DOHH2 (cell line): ENCODE data around the gene TPCN1.

ENCODE experiments used
- H3F3A ChIP-seq: fragments of 200-600 bp; sonication (generic), shearing (Covaris generic); 2 replicates; pipeline ENCODE4 v1.6.0; 2016; ENCODE audit warnings: antibody characterized with exemption, mild to moderate bottlenecking; ENCODE audit not compliant: control insufficient read depth, insufficient read depth
- H3K27ac ChIP-seq: fragments of 200-600 bp; sonication (generic); 2 replicates; pipeline ENCODE4 v1.5.1; 2014; ENCODE audit warnings: low read depth, mild to moderate bottlenecking, low read length, moderate library complexity
- H3K27me3 ChIP-seq: fragments of 200-600 bp; sonication (generic); 2 replicates; pipeline ENCODE4 v1.6.1; 2014; ENCODE audit warnings: mild to moderate bottlenecking, low read length, mixed read lengths; ENCODE audit not compliant: control insufficient read depth
- H3K36me3 ChIP-seq: fragments of 200-600 bp; sonication (generic); 2 replicates; pipeline ENCODE4 v1.6.1; 2014; ENCODE audit warnings: mild to moderate bottlenecking, low read length, moderate library complexity, mixed read lengths; ENCODE audit not compliant: control insufficient read depth
- H3K4me1 ChIP-seq: fragments of 200-600 bp; sonication (generic); 2 replicates; pipeline ENCODE4 v1.6.1; 2014; ENCODE audit warnings: mild to moderate bottlenecking, low read length, mixed read lengths; ENCODE audit not compliant: control insufficient read depth
- H3K4me2 ChIP-seq: fragments of 200-600 bp; sonication (generic); 2 replicates; pipeline ENCODE4 v1.6.0; 2014; ENCODE audit warnings: mild to moderate bottlenecking, low read length, moderate library complexity
- H3K4me3 ChIP-seq: fragments of 200-600 bp; sonication (generic); 2 replicates; pipeline ENCODE4 v1.5.1; 2014; ENCODE audit warnings: mild to moderate bottlenecking, low read length, mixed read lengths
- H3K79me2 ChIP-seq: fragments of 200-600 bp; sonication (generic); 2 replicates; pipeline ENCODE4 v1.6.1; 2014; ENCODE audit warnings: mild to moderate bottlenecking, low read length, mixed read lengths; ENCODE audit not compliant: control insufficient read depth
- H3K9me2 ChIP-seq: fragments of 200-600 bp; sonication (generic); replicated peaks from 2 replicates; pipeline ENCODE4 v1.6.1; 2014; ENCODE audit warnings: mild to moderate bottlenecking, low read length, mixed read lengths; ENCODE audit not compliant: control insufficient read depth
- H3K9me3 ChIP-seq: fragments of 200-600 bp; sonication (generic); 2 replicates; pipeline ENCODE4 v1.6.1; 2014; ENCODE audit warnings: antibody characterized with exemption, low read length, mixed read lengths; ENCODE audit not compliant: control insufficient read depth, insufficient read depth
- H4K20me1 ChIP-seq: fragments of 200-600 bp; sonication (generic); 2 replicates; pipeline ENCODE4 v1.6.0; 2014; ENCODE audit warnings: low read depth, mild to moderate bottlenecking, antibody characterized with exemption, low read length, moderate library complexity; ENCODE audit not compliant: control insufficient read depth, insufficient read depth
- EZH2phosphoT487 ChIP-seq: fragments of 200-600 bp; sonication (generic); IDR thresholded peaks from 2 replicates; pipeline ENCODE4 v1.6.1; 2017; ENCODE audit warnings: borderline replicate concordance, mild to moderate bottlenecking, antibody characterized with exemption, low read length, moderate library complexity, mixed read lengths
- TF ChIP-seq, protein P1 (sequence below): fragments of 200-600 bp; sonication (generic); IDR thresholded peaks from one replicate; pipeline ENCODE4 v1.5.1; 2014; ENCODE audit warnings: antibody characterized with exemption, mild to moderate bottlenecking, low read depth, low read length; ENCODE audit not compliant: poor library complexity, severe bottlenecking

TPCN1 gene

DNA sequence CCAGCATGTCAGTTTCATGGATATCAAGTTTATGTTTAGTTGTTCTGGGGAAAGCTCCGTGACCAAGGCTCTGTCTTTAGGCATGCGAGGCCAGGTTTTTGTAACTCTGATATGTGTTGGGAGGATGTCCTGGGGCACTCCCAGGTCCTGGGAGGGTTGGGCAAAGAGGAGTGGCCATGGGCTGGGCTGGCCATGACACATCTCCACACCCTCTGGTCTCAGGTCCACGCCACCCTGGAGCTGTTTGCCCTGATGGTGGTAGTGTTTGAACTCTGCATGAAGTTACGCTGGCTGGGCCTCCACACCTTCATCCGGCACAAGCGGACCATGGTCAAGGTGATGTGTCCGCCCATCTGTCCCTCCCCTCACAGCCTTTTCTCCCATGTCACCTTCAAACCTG, 46.4 kb downstream of the TPCN1 start:
- Histone ChIP-seq H3K9me2 (no peaks in the 10 kb centered on the region), H3K36me3 (peaks cover 74% of the 10 kb centered on the region), H3K4me1 (0 out of 2 replicates have a peak, but pooled peaks cover under 1% of the 10 kb centered on the region), H3K79me2 (peaks cover 1% of the 10 kb centered on the region), H3K27ac (no peak overlapping the region), H3K27me3 (no peaks in the 10 kb centered on the region), H3K9me3 (no peaks in the 10 kb centered on the region), H4K20me1 (no peaks in the 10 kb centered on the region), H3K4me3 (no peak overlapping the region), H3K4me2 (no peak overlapping the region), H3F3A (no peaks in the 10 kb centered on the region)
- no peak for TF ChIP-seq EZH2phosphoT487
- TF ChIP-seq, protein P1, sequence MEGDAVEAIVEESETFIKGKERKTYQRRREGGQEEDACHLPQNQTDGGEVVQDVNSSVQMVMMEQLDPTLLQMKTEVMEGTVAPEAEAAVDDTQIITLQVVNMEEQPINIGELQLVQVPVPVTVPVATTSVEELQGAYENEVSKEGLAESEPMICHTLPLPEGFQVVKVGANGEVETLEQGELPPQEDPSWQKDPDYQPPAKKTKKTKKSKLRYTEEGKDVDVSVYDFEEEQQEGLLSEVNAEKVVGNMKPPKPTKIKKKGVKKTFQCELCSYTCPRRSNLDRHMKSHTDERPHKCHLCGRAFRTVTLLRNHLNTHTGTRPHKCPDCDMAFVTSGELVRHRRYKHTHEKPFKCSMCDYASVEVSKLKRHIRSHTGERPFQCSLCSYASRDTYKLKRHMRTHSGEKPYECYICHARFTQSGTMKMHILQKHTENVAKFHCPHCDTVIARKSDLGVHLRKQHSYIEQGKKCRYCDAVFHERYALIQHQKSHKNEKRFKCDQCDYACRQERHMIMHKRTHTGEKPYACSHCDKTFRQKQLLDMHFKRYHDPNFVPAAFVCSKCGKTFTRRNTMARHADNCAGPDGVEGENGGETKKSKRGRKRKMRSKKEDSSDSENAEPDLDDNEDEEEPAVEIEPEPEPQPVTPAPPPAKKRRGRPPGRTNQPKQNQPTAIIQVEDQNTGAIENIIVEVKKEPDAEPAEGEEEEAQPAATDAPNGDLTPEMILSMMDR = no peak

DNA sequence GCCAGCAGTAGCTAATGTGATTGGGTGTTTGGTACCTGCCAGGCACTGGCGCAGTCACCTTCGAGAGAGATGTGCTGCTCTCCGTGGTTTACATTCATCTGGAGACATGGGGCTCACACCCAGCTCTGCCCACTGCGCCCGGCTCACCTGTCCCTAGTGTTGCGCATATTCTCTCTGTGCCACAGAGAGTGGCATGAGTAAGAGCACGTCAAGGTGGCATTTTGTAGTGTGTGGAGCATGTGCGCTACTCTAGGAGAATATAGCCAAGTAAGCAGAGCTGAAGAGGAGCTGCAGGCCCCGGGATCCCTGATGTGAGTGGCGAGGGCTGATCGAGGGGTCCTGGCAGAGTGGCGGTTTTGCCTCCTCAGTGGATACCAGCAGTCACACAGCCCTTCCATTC, 46.9 kb downstream of the TPCN1 start:
- no peak overlapping the region for H3K27ac ChIP-seq
- H3K9me2 ChIP-seq = no peaks in the 10 kb centered on the region
- H3K36me3 ChIP-seq = peaks cover 77% of the 10 kb centered on the region
- H3K79me2 ChIP-seq = no peaks in the 10 kb centered on the region
- TF ChIP-seq, protein P1 = no peak
- TF ChIP-seq EZH2phosphoT487 = no peak
- H3K4me2 ChIP-seq = no peak overlapping the region
- H3K27me3 ChIP-seq = no peaks in the 10 kb centered on the region
- no peak overlapping the region for H3K4me3 ChIP-seq
- no peaks in the 10 kb centered on the region for H3K9me3 ChIP-seq
- H4K20me1 ChIP-seq = no peaks in the 10 kb centered on the region
- no peaks in the 10 kb centered on the region for H3K4me1 ChIP-seq
- H3F3A ChIP-seq = no peaks in the 10 kb centered on the region

DNA sequence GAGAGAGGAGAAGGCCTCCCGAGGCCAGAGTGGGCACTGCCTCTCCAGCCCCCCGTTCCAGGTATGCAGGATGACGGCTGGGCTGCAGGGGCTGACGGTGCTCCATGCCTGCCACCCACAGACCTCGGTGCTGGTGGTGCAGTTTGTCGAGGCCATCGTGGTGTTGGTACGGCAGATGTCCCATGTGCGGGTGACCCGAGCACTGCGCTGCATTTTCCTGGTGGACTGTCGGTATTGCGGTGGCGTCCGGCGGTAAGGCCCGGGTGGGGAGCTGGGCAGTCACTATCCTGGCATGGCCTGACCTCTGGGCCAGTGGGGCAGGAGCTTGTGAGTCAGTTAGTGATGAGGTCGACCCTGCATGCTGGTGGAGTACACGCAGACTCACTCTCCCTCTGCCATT, 47.4 kb downstream of the TPCN1 start:
- Histone ChIP-seq H3K9me3 (no peaks in the 10 kb centered on the region), H3K9me2 (no peaks in the 10 kb centered on the region), H3F3A (no peaks in the 10 kb centered on the region), H3K27ac (no peak overlapping the region), H3K27me3 (no peaks in the 10 kb centered on the region), H3K79me2 (no peaks in the 10 kb centered on the region), H3K4me3 (no peak overlapping the region), H3K36me3 (peaks cover 79% of the 10 kb centered on the region), H3K4me1 (no peaks in the 10 kb centered on the region), H3K4me2 (no peak overlapping the region), H4K20me1 (no peaks in the 10 kb centered on the region)
- TF ChIP-seq EZH2phosphoT487 = no peak
- TF ChIP-seq, protein P1 = no peak
